NCI-H2171 (cell line): ENCODE measurements around the gene SBDS.

Experiments used
- DNase-seq: peaks from one replicate; lab custom pipeline; 2025; lab: John Stamatoyannopoulos, UW

Gene SBDS

GRCh38 chr7:66946545-66946944 lies 48.8 kb downstream of the SBDS start:
- no peak for DNase-seq

- no peak for DNase-seq
Observed at GRCh38 chr7:66939325-66939724, 56.1 kb downstream of the SBDS start.

GRCh38 chr7:66937940-66938339 lies 57.4 kb downstream of the SBDS start:
- DNase-seq, result no peak
